Cardiac muscle cell (in vitro differentiated cells and primary cell): ENCODE measurements around the gene CASZ1. TPM values are rescaled to one million over a fixed set of nuclear protein-coding genes. Genes with fewer than 3 reads are reported as not detected.

Experiments used
- DNase-seq, 2 donors: peaks; one replicate each; pipeline versions ENCODE4 v3.0.0 to v3.0.0-alpha.2; 2010 to 2017; ENCODE audit warnings: low read depth in 1 of 2, low spot score in 1 of 2
- H3K27ac ChIP-seq: fragments of 200-600 bp; sonication (generic); 2 replicates; pipeline ENCODE4 v1.5.1; 2016
- H3K27me3 ChIP-seq: fragments of 200-600 bp; sonication (generic); 2 replicates; pipeline ENCODE4 v1.6.0; 2016; ENCODE audit warnings: control low read depth
- H3K36me3 ChIP-seq: fragments of 200-600 bp; sonication (generic); 2 replicates; pipeline ENCODE4 v1.5.1; 2016; ENCODE audit warnings: control low read depth
- H3K4me1 ChIP-seq: fragments of 200-600 bp; sonication (generic); 2 replicates; pipeline ENCODE4 v1.8.1; 2017; ENCODE audit warnings: low read depth, mild to moderate bottlenecking, mixed run types
- H3K4me3 ChIP-seq: fragments of 200-600 bp; sonication (generic); 2 replicates; pipeline ENCODE4 v1.5.1; 2016; ENCODE audit warnings: mild to moderate bottlenecking
- H3K9me3 ChIP-seq: fragments of 200-600 bp; sonication (generic); 2 replicates; pipeline ENCODE4 v1.5.1; 2017; ENCODE audit warnings: low read depth, mild to moderate bottlenecking, control low read depth
- CTCF ChIP-seq: IDR thresholded peaks from 2 replicates; pipeline ENCODE4 v1.5.1; 2012; ENCODE audit warnings: low read depth, mild to moderate bottlenecking, low read length
- polyA plus RNA-seq: library from polyadenylated mRNA; unstranded; fragments of >200 nt; fragmentation: Nextera tagmentation; extraction: Ambion mirVana; gene quantifications from 2 replicates; pipeline ENCODE4 v1.2.1, GENCODE V29; 2016
- total RNA-seq: library from RNA; depleted of rRNA; stranded (reverse); fragments of >200 nt; gene quantifications from 2 replicates; pipeline ENCODE4 v1.2.3, GENCODE V29; 2016

The CASZ1 gene
- total and polyA plus RNA-seq, 2 experiments from 2014 or later = 53.5 to 87.3 TPM

- Histone ChIP-seq H3K27me3 (no peaks in the 10 kb centered on the region), H3K9me3 (no peaks in the 10 kb centered on the region), H3K4me1 (peaks cover 15% of the 10 kb centered on the region), H3K4me3 (no peak overlapping the region), H3K27ac (peak overlapping the region; percentile 39), H3K36me3 (no peaks in the 10 kb centered on the region)
- DNase-seq = no peak
- no peak for TF ChIP-seq CTCF
These were observed 21.7 kb downstream of the CASZ1 start for GRCh38 chr1:10774615-10775310.

GRCh38 chr1:10773851-10774614 is 22.4 kb downstream of the CASZ1 start:
- H3K4me3 ChIP-seq = no peak overlapping the region
- no peak for DNase-seq
- H3K27ac ChIP-seq = peak overlapping the region; percentile 39
- no peak for TF ChIP-seq CTCF
- H3K4me1 ChIP-seq = peaks cover 14% of the 10 kb centered on the region
- no peaks in the 10 kb centered on the region for H3K27me3 ChIP-seq
- no peaks in the 10 kb centered on the region for H3K36me3 ChIP-seq
- H3K9me3 ChIP-seq = no peaks in the 10 kb centered on the region

- H3K27ac ChIP-seq = peak overlapping the region; percentile 39
- TF ChIP-seq CTCF = no peak
- H3K4me3 ChIP-seq = no peak overlapping the region
- H3K27me3 ChIP-seq = no peaks in the 10 kb centered on the region
- H3K9me3 ChIP-seq = no peaks in the 10 kb centered on the region
- peaks cover 14% of the 10 kb centered on the region for H3K4me1 ChIP-seq
- no peak for DNase-seq
- no peaks in the 10 kb centered on the region for H3K36me3 ChIP-seq
These were observed 23.1 kb downstream of the CASZ1 start for GRCh38 chr1:10773376-10773775.

GRCh38 chr1:10772711-10773110 is 23.7 kb downstream of the CASZ1 start:
- DNase-seq = no peak
- TF ChIP-seq CTCF = no peak
- Histone ChIP-seq H3K27me3 (no peaks in the 10 kb centered on the region), H3K36me3 (no peaks in the 10 kb centered on the region), H3K9me3 (no peaks in the 10 kb centered on the region), H3K4me3 (no peak overlapping the region), H3K4me1 (peaks cover 14% of the 10 kb centered on the region), H3K27ac (no peak overlapping the region)

- no peak for DNase-seq
- no peak for TF ChIP-seq CTCF
- Histone ChIP-seq H3K36me3 (no peaks in the 10 kb centered on the region), H3K4me3 (no peak overlapping the region), H3K9me3 (no peaks in the 10 kb centered on the region), H3K27me3 (no peaks in the 10 kb centered on the region), H3K27ac (no peak overlapping the region), H3K4me1 (peaks cover 19% of the 10 kb centered on the region)
These were observed 24.7 kb downstream of the CASZ1 start for GRCh38 chr1:10771789-10772188.
